KMS-11 (cell line): ENCODE data around the gene MRPL22.

ENCODE experiments used
- H2AFZ ChIP-seq: fragments of 200-600 bp; sonication (generic); 2 replicates; pipeline ENCODE4 v1.6.1; 2016; ENCODE audit warnings: antibody characterized with exemption, mixed run types, low read depth
- H3K27ac ChIP-seq: fragments of 200-600 bp; sonication (generic); 2 replicates; pipeline ENCODE4 v1.6.1; 2016; ENCODE audit warnings: mild to moderate bottlenecking, mixed run types
- H3K27me3 ChIP-seq: fragments of 200-600 bp; sonication (generic); 2 replicates; pipeline ENCODE4 v1.6.1; 2017; ENCODE audit warnings: mild to moderate bottlenecking, low read depth, mixed run types, moderate library complexity; ENCODE audit not compliant: insufficient read depth
- H3K36me3 ChIP-seq: fragments of 200-600 bp; sonication (generic); 2 replicates; pipeline ENCODE4 v1.6.1; 2017; ENCODE audit warnings: mild to moderate bottlenecking, mixed run types; ENCODE audit not compliant: insufficient read depth
- H3K4me1 ChIP-seq: fragments of 200-600 bp; sonication (generic); 2 replicates; pipeline ENCODE4 v1.6.1; 2016; ENCODE audit warnings: mild to moderate bottlenecking, low read depth, mixed run types; ENCODE audit not compliant: poor library complexity, severe bottlenecking
- H3K4me2 ChIP-seq: fragments of 200-600 bp; sonication (generic); 2 replicates; pipeline ENCODE4 v1.7.0; 2016; ENCODE audit warnings: mild to moderate bottlenecking, mixed run types
- H3K4me3 ChIP-seq: fragments of 200-600 bp; sonication (generic); IDR thresholded peaks from 2 replicates; pipeline ENCODE4 v1.6.1; 2017; ENCODE audit warnings: low read depth, low read length, mixed read lengths; ENCODE audit not compliant: insufficient read depth
- H3K79me2 ChIP-seq: fragments of 200-600 bp; sonication (generic); 2 replicates; pipeline ENCODE4 v1.6.1; 2016; ENCODE audit warnings: low read depth, mixed run types; ENCODE audit not compliant: insufficient read depth
- H3K9ac ChIP-seq: fragments of 200-600 bp; sonication (generic); 2 replicates; pipeline ENCODE4 v1.6.1; 2016; ENCODE audit warnings: mild to moderate bottlenecking, mixed run types
- H4K20me1 ChIP-seq: fragments of 200-600 bp; sonication (generic); 2 replicates; pipeline ENCODE4 v1.6.1; 2016; ENCODE audit warnings: mild to moderate bottlenecking, mixed run types; ENCODE audit not compliant: insufficient read depth
- CTCF ChIP-seq: fragments of 200-600 bp; sonication (generic); conservative IDR thresholded peaks from 2 replicates; pipeline ENCODE4 v1.6.1; 2017; ENCODE audit warnings: low read depth, mild to moderate bottlenecking, antibody characterized with exemption, low read length, moderate library complexity, mixed read lengths

The MRPL22 gene

GRCh38 chr5:154940772-154941620 lies at the start of gene MRPL22:
Gene MRPL22 (plus strand): TSS chr5:154941073. CDS start chr5:154941111, 38 bp downstream.
- Histone ChIP-seq H3K4me2 (peak within 1 kb of the TSS; percentile 73), H3K79me2 (peaks cover 38% of the 10 kb centered on the region), H3K4me1 (peaks cover 32% of the 10 kb centered on the region), H3K36me3 (no peaks in the 10 kb centered on the region), H4K20me1 (no peaks in the 10 kb centered on the region), H3K27me3 (no peaks in the 10 kb centered on the region), H3K4me3 (no peak within 1 kb of the TSS), H3K9ac (peak within 1 kb of the TSS; percentile 64), H3K27ac (peak within 1 kb of the TSS; percentile 61; the same call in 1 of the 2 replicates), H2AFZ (peak within 1 kb of the TSS; percentile 78)
- TF ChIP-seq CTCF = no peak

GRCh38 chr5:154892369-154892771 lies 48.5 kb upstream of the MRPL22 start:
- H3K79me2 ChIP-seq = no peaks in the 10 kb centered on the region
- no peaks in the 10 kb centered on the region for H4K20me1 ChIP-seq
- H3K4me3 ChIP-seq = no peak overlapping the region
- H3K36me3 ChIP-seq = no peaks in the 10 kb centered on the region; the same call in 1 of the 2 replicates
- H3K27ac ChIP-seq = no peak overlapping the region
- no peak overlapping the region for H3K4me2 ChIP-seq
- H2AFZ ChIP-seq = no peak overlapping the region
- TF ChIP-seq CTCF = no peak
- H3K27me3 ChIP-seq = no peaks in the 10 kb centered on the region
- H3K9ac ChIP-seq = no peak overlapping the region
- no peaks in the 10 kb centered on the region for H3K4me1 ChIP-seq

- no peaks in the 10 kb centered on the region for H3K79me2 ChIP-seq
- no peak overlapping the region for H2AFZ ChIP-seq
- no peaks in the 10 kb centered on the region for H4K20me1 ChIP-seq
- H3K4me1 ChIP-seq = no peaks in the 10 kb centered on the region
- H3K27ac ChIP-seq = no peak overlapping the region
- H3K9ac ChIP-seq = no peak overlapping the region
- no peaks in the 10 kb centered on the region for H3K27me3 ChIP-seq
- no peak for TF ChIP-seq CTCF
- H3K4me3 ChIP-seq = no peak overlapping the region
- no peaks in the 10 kb centered on the region; the same call in 1 of the 2 replicates for H3K36me3 ChIP-seq
- no peak overlapping the region for H3K4me2 ChIP-seq
Measured at GRCh38 chr5:154893381-154893780, 47.5 kb upstream of the MRPL22 start.

- Histone ChIP-seq H2AFZ (no peak overlapping the region), H3K4me2 (no peak overlapping the region), H3K36me3 (no peaks in the 10 kb centered on the region; the same call in 1 of the 2 replicates), H4K20me1 (no peaks in the 10 kb centered on the region), H3K9ac (no peak overlapping the region), H3K79me2 (no peaks in the 10 kb centered on the region), H3K27me3 (no peaks in the 10 kb centered on the region), H3K4me3 (no peak overlapping the region), H3K4me1 (no peaks in the 10 kb centered on the region), H3K27ac (no peak overlapping the region)
- no peak for TF ChIP-seq CTCF
Measured at GRCh38 chr5:154895606-154896561, 45.0 kb upstream of the MRPL22 start.
